Tibial nerve (tissue), 4 donors: ENCODE measurements around the gene APBA3.

Source experiments
- EP300 ChIP-seq, 2 donors: sonication (generic); formaldehyde crosslinking; IDR thresholded peaks; one replicate each; pipeline ENCODE4 v1.6.1; 2017; ENCODE audit warnings: antibody characterized with exemption in 2 of 2, mild to moderate bottlenecking in 1 of 2
- POLR2A ChIP-seq, 2 donors: fragments of 450-650 bp; IDR thresholded peaks; one replicate each; pipeline ENCODE4 v1.6.1; 2017; ENCODE audit warnings: antibody characterized with exemption in 2 of 2, mild to moderate bottlenecking in 2 of 2, moderate library complexity in 2 of 2
- TF ChIP-seq, protein P1 (sequence below), 5 experiments: fragments of 200-600 bp in 3 of 5; fragments of 450-650 bp in 2 of 5; sonication (generic) in 3 of 5; IDR thresholded peaks; one replicate each; pipeline ENCODE4 v1.5.1; 2016 to 2019; ENCODE audit warnings: antibody characterized with exemption in 5 of 5, mild to moderate bottlenecking in 3 of 5, moderate library complexity in 2 of 5

DNA sequence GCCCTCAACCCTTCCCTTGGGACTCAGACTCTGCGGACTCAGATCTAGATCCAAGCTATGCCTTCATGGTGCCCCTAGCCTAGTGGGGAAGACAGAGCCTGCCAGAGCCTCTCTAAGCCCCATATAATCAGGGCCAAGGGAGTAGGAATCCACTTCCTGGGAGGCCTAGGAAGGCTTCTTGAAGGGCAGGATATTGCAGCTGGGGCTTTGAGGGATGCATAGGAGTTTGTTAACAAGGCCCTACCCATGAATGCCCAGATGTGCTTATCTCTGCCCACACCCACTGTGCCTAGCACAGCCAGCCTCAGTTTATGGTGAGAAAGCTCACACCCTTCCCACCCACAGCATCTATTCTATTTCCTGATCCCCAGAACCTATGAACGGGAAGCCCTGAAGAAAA lies 11.3 kb downstream of the APBA3 start:
- TF ChIP-seq, protein P1, sequence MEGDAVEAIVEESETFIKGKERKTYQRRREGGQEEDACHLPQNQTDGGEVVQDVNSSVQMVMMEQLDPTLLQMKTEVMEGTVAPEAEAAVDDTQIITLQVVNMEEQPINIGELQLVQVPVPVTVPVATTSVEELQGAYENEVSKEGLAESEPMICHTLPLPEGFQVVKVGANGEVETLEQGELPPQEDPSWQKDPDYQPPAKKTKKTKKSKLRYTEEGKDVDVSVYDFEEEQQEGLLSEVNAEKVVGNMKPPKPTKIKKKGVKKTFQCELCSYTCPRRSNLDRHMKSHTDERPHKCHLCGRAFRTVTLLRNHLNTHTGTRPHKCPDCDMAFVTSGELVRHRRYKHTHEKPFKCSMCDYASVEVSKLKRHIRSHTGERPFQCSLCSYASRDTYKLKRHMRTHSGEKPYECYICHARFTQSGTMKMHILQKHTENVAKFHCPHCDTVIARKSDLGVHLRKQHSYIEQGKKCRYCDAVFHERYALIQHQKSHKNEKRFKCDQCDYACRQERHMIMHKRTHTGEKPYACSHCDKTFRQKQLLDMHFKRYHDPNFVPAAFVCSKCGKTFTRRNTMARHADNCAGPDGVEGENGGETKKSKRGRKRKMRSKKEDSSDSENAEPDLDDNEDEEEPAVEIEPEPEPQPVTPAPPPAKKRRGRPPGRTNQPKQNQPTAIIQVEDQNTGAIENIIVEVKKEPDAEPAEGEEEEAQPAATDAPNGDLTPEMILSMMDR (IDR thresholded peaks at IDR 0.05), result no peak
- TF ChIP-seq POLR2A (IDR thresholded peaks at IDR 0.05), result no peak
- TF ChIP-seq EP300 (IDR thresholded peaks at IDR 0.05), result no peak
